ENCODE results near the gene PKIG. TPM values are rescaled to one million over a fixed set of nuclear protein-coding genes. Genes with fewer than 3 reads are reported as not detected.
A peak's percentile ranks its signal among the peaks of the same experiment; 100 is the strongest.

PKIG gene
- total RNA-seq, 4 donors from 2014 or later, result 78.2 to 108 (median 91.5) TPM

DNA sequence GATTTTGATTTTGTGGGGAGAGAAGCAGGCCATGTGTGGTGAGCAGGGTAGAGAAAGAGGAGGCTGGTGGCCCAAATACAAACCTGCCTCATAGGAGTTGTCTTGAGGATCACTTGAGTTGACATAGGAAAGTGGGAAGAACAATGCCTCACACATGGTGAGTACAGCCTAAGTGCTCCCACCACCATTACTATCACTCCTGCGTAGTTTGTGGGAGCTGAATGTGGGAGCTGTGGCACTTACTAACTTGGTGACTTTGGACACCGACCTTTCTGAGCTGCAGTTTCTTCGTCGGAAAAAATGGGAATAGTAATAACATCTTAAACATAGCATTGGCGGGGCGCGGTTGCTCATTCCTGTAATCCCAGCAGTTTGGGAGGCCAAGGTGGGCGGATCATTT, 35.0 kb upstream of the PKIG start:
- WGBS, 2 donors, result 79 to 89% methylated on average over 8 of the region's 8 CpGs
- TF ChIP-seq, protein P1, sequence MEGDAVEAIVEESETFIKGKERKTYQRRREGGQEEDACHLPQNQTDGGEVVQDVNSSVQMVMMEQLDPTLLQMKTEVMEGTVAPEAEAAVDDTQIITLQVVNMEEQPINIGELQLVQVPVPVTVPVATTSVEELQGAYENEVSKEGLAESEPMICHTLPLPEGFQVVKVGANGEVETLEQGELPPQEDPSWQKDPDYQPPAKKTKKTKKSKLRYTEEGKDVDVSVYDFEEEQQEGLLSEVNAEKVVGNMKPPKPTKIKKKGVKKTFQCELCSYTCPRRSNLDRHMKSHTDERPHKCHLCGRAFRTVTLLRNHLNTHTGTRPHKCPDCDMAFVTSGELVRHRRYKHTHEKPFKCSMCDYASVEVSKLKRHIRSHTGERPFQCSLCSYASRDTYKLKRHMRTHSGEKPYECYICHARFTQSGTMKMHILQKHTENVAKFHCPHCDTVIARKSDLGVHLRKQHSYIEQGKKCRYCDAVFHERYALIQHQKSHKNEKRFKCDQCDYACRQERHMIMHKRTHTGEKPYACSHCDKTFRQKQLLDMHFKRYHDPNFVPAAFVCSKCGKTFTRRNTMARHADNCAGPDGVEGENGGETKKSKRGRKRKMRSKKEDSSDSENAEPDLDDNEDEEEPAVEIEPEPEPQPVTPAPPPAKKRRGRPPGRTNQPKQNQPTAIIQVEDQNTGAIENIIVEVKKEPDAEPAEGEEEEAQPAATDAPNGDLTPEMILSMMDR (IDR thresholded peaks at IDR 0.05), result no peak
- TF ChIP-seq POLR2A (IDR thresholded peaks at IDR 0.05) (no peak), EP300 (IDR thresholded peaks at IDR 0.05) (no peak)
- Histone ChIP-seq H3K4me1 (peaks cover 0 to 22% (median 2%) of the 10 kb centered on the region in 4 donors), H3K9me3 (no peaks in the 10 kb centered on the region), H3K4me3 (no peak overlapping the region), H3K27ac (no peak overlapping the region), H3K27me3 (no peaks in the 10 kb centered on the region), H3K36me3 (no peaks in the 10 kb centered on the region)
- no peak for DNase-seq (ENCODE audit: low spot score in 2 of 2)

DNA sequence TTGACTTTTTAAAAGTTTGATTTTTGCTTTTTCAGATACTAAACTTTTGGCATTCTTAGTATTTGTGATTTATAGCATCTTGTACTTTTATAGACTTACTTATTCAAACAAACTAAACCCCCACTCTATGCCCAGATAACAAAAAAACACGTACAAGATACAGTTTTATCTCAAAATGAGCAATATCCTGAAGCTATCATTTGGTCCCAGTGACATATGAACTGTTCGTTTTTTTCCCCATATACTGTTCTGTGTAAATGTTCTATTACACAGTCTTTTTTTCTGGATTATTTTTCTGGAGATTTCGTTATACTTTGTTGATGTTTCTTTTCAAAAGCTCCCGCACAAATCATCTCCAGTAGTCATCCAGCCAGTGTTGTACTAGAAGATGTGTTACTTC, 33.3 kb upstream of the PKIG start:
- Histone ChIP-seq H3K4me1 (peaks cover 0 to 18% (median 2%) of the 10 kb centered on the region in 4 donors), H3K9me3 (no peaks in the 10 kb centered on the region), H3K27ac (peak overlapping the region in 2 of 4 donors; percentile 32 to 45), H3K36me3 (no peaks in the 10 kb centered on the region), H3K4me3 (no peak overlapping the region), H3K27me3 (no peaks in the 10 kb centered on the region)
- WGBS, 2 donors, result 60 to 64% methylated on average over 4 of the region's 4 CpGs
- DNase-seq (ENCODE audit: low spot score in 2 of 2), result no peak
- TF ChIP-seq, protein P1 (IDR thresholded peaks at IDR 0.05), result no peak

DNA sequence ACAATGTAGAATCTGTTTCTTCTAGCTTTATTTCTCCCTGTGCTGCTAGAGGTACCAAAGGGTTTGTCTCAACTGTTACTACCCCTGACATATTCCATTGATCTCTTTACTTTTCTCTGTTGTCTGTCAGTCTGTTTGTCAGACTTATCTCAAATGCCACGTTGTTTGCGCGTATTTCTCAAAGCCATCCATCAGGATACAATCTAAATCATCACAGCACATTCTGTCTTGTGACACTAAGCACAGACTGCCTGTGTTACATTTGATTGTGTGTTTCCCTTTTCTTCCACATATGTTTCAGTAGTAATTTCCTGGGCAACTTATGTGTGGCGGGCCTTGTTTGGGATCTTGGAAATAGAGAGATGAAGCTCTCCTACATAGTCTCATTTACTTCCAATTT, 30.3 kb upstream of the PKIG start:
- no peak for DNase-seq (ENCODE audit: low spot score in 2 of 2)
- Histone ChIP-seq H3K4me1 (peaks cover 0 to 18% (median 2%) of the 10 kb centered on the region in 4 donors), H3K27me3 (no peaks in the 10 kb centered on the region), H3K9me3 (no peaks in the 10 kb centered on the region), H3K27ac (no peak overlapping the region), H3K36me3 (no peaks in the 10 kb centered on the region), H3K4me3 (no peak overlapping the region)
- 89 to 94% methylated on average over 4 of the region's 4 CpGs for WGBS, 2 donors
- no peak for TF ChIP-seq EP300 (IDR thresholded peaks at IDR 0.05)
- TF ChIP-seq, protein P1 (IDR thresholded peaks at IDR 0.05), result no peak
- no peak for TF ChIP-seq POLR2A (IDR thresholded peaks at IDR 0.05)

DNA sequence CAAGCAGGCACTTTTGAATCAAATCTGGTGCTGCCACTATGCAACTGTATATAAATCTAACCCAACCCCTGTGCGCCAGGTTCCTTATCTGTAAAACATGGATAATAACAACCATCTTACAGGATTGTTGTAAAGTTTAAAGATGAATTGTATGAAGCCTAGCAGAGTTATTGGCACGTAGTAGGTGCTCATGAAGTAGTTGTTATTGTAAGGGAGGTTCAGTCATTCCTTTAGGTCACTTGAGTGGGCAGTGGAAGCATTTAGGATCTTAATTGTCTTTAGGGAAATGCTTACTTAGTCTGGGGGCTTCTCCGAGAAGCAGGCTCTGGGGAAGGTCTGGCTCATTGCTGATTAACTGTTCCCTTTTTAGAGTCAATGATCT, 29.8 kb upstream of the PKIG start:
- Histone ChIP-seq H3K27ac (peak overlapping the region in 2 of 4 donors; percentile 6 to 60), H3K27me3 (no peaks in the 10 kb centered on the region)

More for the DNA sequence above, 29.8 kb upstream of the PKIG start:
- Histone ChIP-seq H3K4me1 (peaks cover 0 to 18% (median 2%) of the 10 kb centered on the region in 4 donors), H3K4me3 (no peak overlapping the region), H3K9me3 (no peaks in the 10 kb centered on the region), H3K36me3 (no peaks in the 10 kb centered on the region)
- DNase-seq (ENCODE audit: low spot score in 2 of 2), result no peak
- 71% methylated on average over 3 of the region's 3 CpGs for WGBS, 2 donors
- TF ChIP-seq, protein P1 (IDR thresholded peaks at IDR 0.05), result no peak
- TF ChIP-seq EP300 (IDR thresholded peaks at IDR 0.05), result no peak
- TF ChIP-seq POLR2A (IDR thresholded peaks at IDR 0.05), result no peak
